Hepatocyte (in vitro differentiated cells): ENCODE measurements around the gene ZC3HAV1. TPM values are rescaled to one million over a fixed set of nuclear protein-coding genes. Genes with fewer than 3 reads are reported as not detected.

Experiments used
- DNase-seq: peaks from one replicate; pipeline ENCODE4 v3.0.0-alpha.2; 2016; ENCODE audit warnings: low spot score
- H2AFZ ChIP-seq: fragments of 200-600 bp; sonication (generic); 2 replicates; pipeline ENCODE4 v1.6.0; 2016; ENCODE audit warnings: antibody characterized with exemption, mild to moderate bottlenecking
- H3K27ac ChIP-seq: fragments of 200-600 bp; sonication (generic); 2 replicates; pipeline ENCODE4 v1.5.1; 2016; ENCODE audit warnings: mild to moderate bottlenecking
- H3K27me3 ChIP-seq: fragments of 200-600 bp; sonication (generic); 2 replicates; pipeline ENCODE4 v1.6.1; 2016
- H3K36me3 ChIP-seq: fragments of 200-600 bp; sonication (generic); replicated peaks from 2 replicates; pipeline ENCODE4 v1.5.1; 2016; ENCODE audit warnings: low read depth; ENCODE audit not compliant: insufficient read depth
- H3K4me1 ChIP-seq: fragments of 200-600 bp; sonication (generic); 2 replicates; pipeline ENCODE4 v1.5.1; 2016; ENCODE audit warnings: mild to moderate bottlenecking, moderate library complexity; ENCODE audit not compliant: insufficient read depth
- H3K4me2 ChIP-seq: fragments of 200-600 bp; sonication (generic); 2 replicates; pipeline ENCODE4 v1.6.0; 2016
- H3K4me3 ChIP-seq: fragments of 200-600 bp; sonication (generic); 2 replicates; pipeline ENCODE4 v1.5.1; 2016; ENCODE audit warnings: mild to moderate bottlenecking
- H3K79me2 ChIP-seq: fragments of 200-600 bp; sonication (generic); 2 replicates; pipeline ENCODE4 v1.6.0; 2017; ENCODE audit warnings: mild to moderate bottlenecking
- H3K9me2 ChIP-seq: fragments of 200-600 bp; sonication (generic); replicated peaks from 2 replicates; pipeline ENCODE4 v1.6.0; 2017; ENCODE audit warnings: mild to moderate bottlenecking; ENCODE audit not compliant: insufficient read depth
- H3K9me3 ChIP-seq: fragments of 200-600 bp; sonication (generic); 2 replicates; pipeline ENCODE4 v1.5.1; 2016; ENCODE audit warnings: low read depth, mild to moderate bottlenecking
- H4K20me1 ChIP-seq: fragments of 200-600 bp; sonication (generic); 2 replicates; pipeline ENCODE4 v1.6.0; 2016; ENCODE audit warnings: mild to moderate bottlenecking; ENCODE audit not compliant: insufficient read depth, poor library complexity, severe bottlenecking
- EZH2 ChIP-seq: fragments of 200-600 bp; sonication (generic); IDR thresholded peaks from 2 replicates; pipeline ENCODE4 v1.6.1; 2016; ENCODE audit warnings: antibody characterized with exemption, mild to moderate bottlenecking, borderline replicate concordance
- EZH2phosphoT487 ChIP-seq: fragments of 200-600 bp; sonication (generic); IDR thresholded peaks from one replicate; pipeline ENCODE4 v1.6.1; 2018; ENCODE audit warnings: antibody characterized with exemption, mild to moderate bottlenecking, low read depth, moderate library complexity; ENCODE audit not compliant: unreplicated experiment, severe bottlenecking
- WGBS: methylation state at CpG from one replicate; pipeline ENCODE4 v1.1.6; 2016; ENCODE audit warnings: low lambda C conversion rate; ENCODE audit errors: missing lambda C conversion rate; 5-methylcytosine and 5-hydroxymethylcytosine counted together
- polyA plus RNA-seq: library from polyadenylated mRNA; unstranded; fragments of >200 nt; fragmentation: Nextera tagmentation; extraction: Ambion mirVana; gene quantifications from 2 replicates; pipeline ENCODE4 v1.2.1, GENCODE V29; 2016
- total RNA-seq: library from RNA; depleted of rRNA; stranded (reverse); fragments of >200 nt; gene quantifications from 2 replicates; pipeline ENCODE4 v1.2.3, GENCODE V29; 2014
- TF ChIP-seq, protein P1 (sequence below): fragments of 200-600 bp; sonication (generic); IDR thresholded peaks from 2 replicates; pipeline ENCODE4 v1.5.1; 2016; ENCODE audit warnings: antibody characterized with exemption, mild to moderate bottlenecking; ENCODE audit not compliant: poor library complexity

ZC3HAV1 gene
- total and polyA plus RNA-seq, 2 experiments from 2014 or later, result 20.4 to 27.9 TPM

DNA sequence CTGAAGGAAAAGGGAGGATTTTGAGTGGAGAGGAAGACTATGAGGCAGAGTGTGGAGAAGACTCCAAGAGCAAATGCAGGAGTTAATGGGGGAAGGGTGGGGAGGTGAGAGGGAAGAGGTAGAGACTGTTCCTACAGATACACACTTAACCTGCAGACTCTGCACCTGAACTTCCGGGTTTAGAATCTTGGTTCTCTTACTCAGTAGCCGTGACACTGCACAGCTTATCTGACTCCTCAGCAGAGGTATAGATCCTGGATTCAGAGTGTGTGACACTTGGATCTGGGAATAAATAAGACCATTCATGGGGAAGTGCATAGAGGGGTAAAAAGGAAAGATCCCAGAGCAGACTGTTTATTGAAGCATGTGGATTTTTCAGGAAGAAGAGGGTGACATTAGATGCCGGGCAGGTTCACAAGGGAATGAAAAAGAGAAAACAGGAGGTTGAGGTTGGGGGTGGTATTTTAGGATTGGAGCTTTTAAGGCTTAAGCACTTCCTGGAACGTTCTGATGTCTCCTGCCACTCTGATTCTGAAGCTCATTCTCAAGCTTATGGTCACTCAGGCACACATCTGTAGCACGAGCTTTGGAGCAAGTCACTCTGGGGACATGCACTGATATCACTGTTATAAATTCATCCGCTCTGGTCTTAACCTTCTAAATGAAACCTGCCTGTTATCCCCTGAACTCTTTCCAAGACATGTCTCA, 68.0 kb downstream of the ZC3HAV1 start:
- Histone ChIP-seq H3K79me2 (no peaks in the 10 kb centered on the region), H3K4me2 (no peak overlapping the region), H3K36me3 (no peaks in the 10 kb centered on the region), H4K20me1 (no peaks in the 10 kb centered on the region), H3K4me1 (no peaks in the 10 kb centered on the region), H3K27me3 (no peaks in the 10 kb centered on the region), H3K9me2 (no peaks in the 10 kb centered on the region), H3K27ac (no peak overlapping the region), H2AFZ (no peak overlapping the region), H3K9me3 (no peaks in the 10 kb centered on the region), H3K4me3 (no peak overlapping the region)
- no peak for DNase-seq
- TF ChIP-seq EZH2 (no peak), EZH2phosphoT487 (no peak)
- TF ChIP-seq, protein P1, sequence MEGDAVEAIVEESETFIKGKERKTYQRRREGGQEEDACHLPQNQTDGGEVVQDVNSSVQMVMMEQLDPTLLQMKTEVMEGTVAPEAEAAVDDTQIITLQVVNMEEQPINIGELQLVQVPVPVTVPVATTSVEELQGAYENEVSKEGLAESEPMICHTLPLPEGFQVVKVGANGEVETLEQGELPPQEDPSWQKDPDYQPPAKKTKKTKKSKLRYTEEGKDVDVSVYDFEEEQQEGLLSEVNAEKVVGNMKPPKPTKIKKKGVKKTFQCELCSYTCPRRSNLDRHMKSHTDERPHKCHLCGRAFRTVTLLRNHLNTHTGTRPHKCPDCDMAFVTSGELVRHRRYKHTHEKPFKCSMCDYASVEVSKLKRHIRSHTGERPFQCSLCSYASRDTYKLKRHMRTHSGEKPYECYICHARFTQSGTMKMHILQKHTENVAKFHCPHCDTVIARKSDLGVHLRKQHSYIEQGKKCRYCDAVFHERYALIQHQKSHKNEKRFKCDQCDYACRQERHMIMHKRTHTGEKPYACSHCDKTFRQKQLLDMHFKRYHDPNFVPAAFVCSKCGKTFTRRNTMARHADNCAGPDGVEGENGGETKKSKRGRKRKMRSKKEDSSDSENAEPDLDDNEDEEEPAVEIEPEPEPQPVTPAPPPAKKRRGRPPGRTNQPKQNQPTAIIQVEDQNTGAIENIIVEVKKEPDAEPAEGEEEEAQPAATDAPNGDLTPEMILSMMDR, result no peak
- WGBS, result 80% methylated on average over 6 of the region's 6 CpGs

DNA sequence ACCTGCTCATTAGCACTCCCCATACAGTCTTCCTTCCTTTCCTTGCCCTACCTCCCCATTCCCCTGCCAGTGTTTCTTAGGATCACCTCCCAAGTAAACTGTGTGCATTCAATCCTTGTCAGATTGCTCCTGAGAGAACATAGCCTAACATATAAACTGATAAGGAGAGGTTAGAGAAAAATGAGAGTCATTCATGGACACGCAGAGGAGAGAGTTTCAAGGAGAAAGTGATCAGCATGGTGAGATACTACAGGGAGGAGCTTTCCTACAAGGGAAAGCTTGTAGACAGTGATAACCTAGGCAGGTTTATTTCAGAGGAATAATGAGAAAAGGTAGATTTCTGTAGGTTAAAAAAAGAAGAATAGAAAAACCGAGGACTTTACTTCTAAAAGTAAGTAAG, 70.8 kb downstream of the ZC3HAV1 start:
- no peaks in the 10 kb centered on the region for H3K27me3 ChIP-seq
- no peaks in the 10 kb centered on the region for H3K9me2 ChIP-seq
- no peak overlapping the region for H2AFZ ChIP-seq
- no peak overlapping the region for H3K4me3 ChIP-seq
- DNase-seq, result no peak
- H3K79me2 ChIP-seq, result peaks cover 14% of the 10 kb centered on the region
- peaks cover 8% of the 10 kb centered on the region for H3K4me1 ChIP-seq
- H3K36me3 ChIP-seq, result no peaks in the 10 kb centered on the region
- no peaks in the 10 kb centered on the region for H4K20me1 ChIP-seq
- TF ChIP-seq, protein P1, result no peak
- TF ChIP-seq EZH2phosphoT487 (no peak), EZH2 (no peak)
- no peaks in the 10 kb centered on the region for H3K9me3 ChIP-seq
- no peak overlapping the region for H3K4me2 ChIP-seq
- no peak overlapping the region for H3K27ac ChIP-seq
- WGBS, result 95% methylated on average over 2 of the region's 2 CpGs

DNA sequence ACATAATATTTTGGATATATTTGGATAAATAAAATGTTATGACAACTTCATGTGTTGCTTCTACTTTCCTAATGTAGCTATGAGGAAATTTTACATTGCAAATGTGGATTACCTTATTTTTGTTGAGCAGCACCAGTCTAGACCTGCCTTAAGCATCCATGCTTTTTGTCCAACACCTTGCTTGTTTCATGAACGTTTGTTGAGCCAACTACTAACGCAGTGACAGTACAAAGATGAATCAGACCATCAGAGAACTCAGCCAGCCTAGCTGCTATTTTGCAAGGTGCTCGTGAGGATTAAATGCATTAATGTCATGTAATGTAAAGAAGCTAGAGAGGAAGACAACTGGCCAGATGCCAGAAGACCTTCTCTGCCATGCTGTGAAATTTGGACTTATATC, 72.6 kb downstream of the ZC3HAV1 start:
- H3K4me3 ChIP-seq, result no peak overlapping the region
- no peaks in the 10 kb centered on the region for H3K27me3 ChIP-seq
- peaks cover 24% of the 10 kb centered on the region for H3K79me2 ChIP-seq
- H3K4me2 ChIP-seq, result no peak overlapping the region
- H4K20me1 ChIP-seq, result no peaks in the 10 kb centered on the region
- WGBS, result 72% methylated on average over 3 of the region's 3 CpGs
- no peaks in the 10 kb centered on the region for H3K36me3 ChIP-seq
- no peaks in the 10 kb centered on the region for H3K9me3 ChIP-seq
- H2AFZ ChIP-seq, result no peak overlapping the region
- TF ChIP-seq, protein P1, result no peak
- TF ChIP-seq EZH2phosphoT487 (no peak), EZH2 (no peak)
- H3K4me1 ChIP-seq, result peaks cover 8% of the 10 kb centered on the region
- DNase-seq, result no peak
- H3K27ac ChIP-seq, result no peak overlapping the region
- H3K9me2 ChIP-seq, result no peaks in the 10 kb centered on the region
